ENCODE results near the gene TBC1D3I.
"Not testable (repeated sequence)": the region's sequence is repeated elsewhere in the genome, so short reads cannot be mapped to it uniquely, and the experiment has no call there.

Gene TBC1D3I

GRCh38 chr17:36206486-36206821 lies 57.9 kb downstream of the TBC1D3I start:
- DNase-seq (ENCODE audit: low read depth in 2 of 2), result not testable (repeated sequence)

- no peak for DNase-seq (ENCODE audit: low read depth in 2 of 2)
Observed at GRCh38 chr17:36205637-36206485, 58.5 kb downstream of the TBC1D3I start.

GRCh38 chr17:36204724-36205500 lies 59.5 kb downstream of the TBC1D3I start:
- no peak for DNase-seq (ENCODE audit: low read depth in 2 of 2)
